Measurements from ENCODE around the gene SMTN.

Gene SMTN

DNA sequence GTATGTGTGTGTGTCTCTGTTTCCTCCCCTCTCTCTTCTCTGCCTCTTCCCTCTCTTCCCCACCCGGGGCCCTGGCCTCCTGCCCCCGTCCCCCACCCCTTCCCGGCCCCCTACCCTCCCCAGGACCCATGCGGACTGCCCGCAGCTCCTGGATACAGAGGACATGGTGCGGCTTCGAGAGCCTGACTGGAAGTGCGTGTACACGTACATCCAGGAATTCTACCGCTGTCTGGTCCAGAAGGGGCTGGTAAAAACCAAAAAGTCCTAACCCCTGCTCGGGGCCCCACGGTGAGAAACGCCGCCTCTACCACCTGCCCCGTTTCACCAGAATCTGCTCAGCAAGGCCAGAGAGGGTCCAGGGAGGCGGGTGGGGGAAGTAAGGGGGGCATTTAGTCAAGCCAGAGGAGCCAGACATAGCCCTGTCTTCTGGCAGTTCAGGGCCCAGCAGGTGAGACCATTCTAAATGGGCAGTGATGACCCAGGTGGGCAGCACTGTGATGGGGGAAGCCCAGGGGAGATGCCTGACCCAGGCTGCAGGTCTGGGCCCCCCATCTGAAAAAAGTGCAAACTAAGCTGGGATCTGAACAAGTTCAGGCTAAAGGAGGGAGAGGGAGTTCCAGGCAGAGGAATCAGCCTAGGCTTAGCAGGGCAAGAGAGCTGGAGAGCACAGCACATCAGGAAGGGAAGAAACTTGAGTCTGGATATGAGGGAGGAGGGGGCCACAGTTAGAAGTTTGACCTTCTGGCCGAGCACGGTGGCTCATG, 19.8 kb downstream of the SMTN start:
- no peak for DNase-seq
- no peaks in the 10 kb centered on the region for H3K27me3 ChIP-seq (replicated peaks; ENCODE audit: insufficient read depth, low read length)
- no peaks in the 10 kb centered on the region for H3K4me1 ChIP-seq (ENCODE audit: low read length)
- no peak overlapping the region for H2AFZ ChIP-seq (ENCODE audit: low read length)
- no peaks in the 10 kb centered on the region for H3F3A ChIP-seq (ENCODE audit: insufficient read depth, low read length)
- H3K9me2 ChIP-seq (replicated peaks; ENCODE audit: insufficient read depth, low read length), result no peaks in the 10 kb centered on the region
- no peak overlapping the region for H3K4me2 ChIP-seq (ENCODE audit: low read depth, low read length)
- no peak overlapping the region for H3K4me3 ChIP-seq (ENCODE audit: low read length)
- H3K27ac ChIP-seq (ENCODE audit: low read length), result no peak overlapping the region
- TF ChIP-seq EZH2phosphoT487 (IDR thresholded peaks at IDR 0.05; ENCODE audit: low read length) (no peak), EZH2 (optimal IDR thresholded peaks at IDR 0.05; ENCODE audit: low read depth, low read length) (no peak)
- TF ChIP-seq, protein P1, sequence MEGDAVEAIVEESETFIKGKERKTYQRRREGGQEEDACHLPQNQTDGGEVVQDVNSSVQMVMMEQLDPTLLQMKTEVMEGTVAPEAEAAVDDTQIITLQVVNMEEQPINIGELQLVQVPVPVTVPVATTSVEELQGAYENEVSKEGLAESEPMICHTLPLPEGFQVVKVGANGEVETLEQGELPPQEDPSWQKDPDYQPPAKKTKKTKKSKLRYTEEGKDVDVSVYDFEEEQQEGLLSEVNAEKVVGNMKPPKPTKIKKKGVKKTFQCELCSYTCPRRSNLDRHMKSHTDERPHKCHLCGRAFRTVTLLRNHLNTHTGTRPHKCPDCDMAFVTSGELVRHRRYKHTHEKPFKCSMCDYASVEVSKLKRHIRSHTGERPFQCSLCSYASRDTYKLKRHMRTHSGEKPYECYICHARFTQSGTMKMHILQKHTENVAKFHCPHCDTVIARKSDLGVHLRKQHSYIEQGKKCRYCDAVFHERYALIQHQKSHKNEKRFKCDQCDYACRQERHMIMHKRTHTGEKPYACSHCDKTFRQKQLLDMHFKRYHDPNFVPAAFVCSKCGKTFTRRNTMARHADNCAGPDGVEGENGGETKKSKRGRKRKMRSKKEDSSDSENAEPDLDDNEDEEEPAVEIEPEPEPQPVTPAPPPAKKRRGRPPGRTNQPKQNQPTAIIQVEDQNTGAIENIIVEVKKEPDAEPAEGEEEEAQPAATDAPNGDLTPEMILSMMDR (IDR thresholded peaks at IDR 0.05; ENCODE audit: low read length), result no peak
- no peak overlapping the region for H3K9ac ChIP-seq (ENCODE audit: low read length)
- H4K20me1 ChIP-seq (ENCODE audit: insufficient read depth, low read length), result no peaks in the 10 kb centered on the region
- H3K36me3 ChIP-seq (replicated peaks; ENCODE audit: insufficient read depth, low read length), result no peaks in the 10 kb centered on the region
- no peaks in the 10 kb centered on the region for H3K9me3 ChIP-seq (replicated peaks; ENCODE audit: insufficient read depth, low read length)
- no peaks in the 10 kb centered on the region for H3K79me2 ChIP-seq (ENCODE audit: low read length)

DNA sequence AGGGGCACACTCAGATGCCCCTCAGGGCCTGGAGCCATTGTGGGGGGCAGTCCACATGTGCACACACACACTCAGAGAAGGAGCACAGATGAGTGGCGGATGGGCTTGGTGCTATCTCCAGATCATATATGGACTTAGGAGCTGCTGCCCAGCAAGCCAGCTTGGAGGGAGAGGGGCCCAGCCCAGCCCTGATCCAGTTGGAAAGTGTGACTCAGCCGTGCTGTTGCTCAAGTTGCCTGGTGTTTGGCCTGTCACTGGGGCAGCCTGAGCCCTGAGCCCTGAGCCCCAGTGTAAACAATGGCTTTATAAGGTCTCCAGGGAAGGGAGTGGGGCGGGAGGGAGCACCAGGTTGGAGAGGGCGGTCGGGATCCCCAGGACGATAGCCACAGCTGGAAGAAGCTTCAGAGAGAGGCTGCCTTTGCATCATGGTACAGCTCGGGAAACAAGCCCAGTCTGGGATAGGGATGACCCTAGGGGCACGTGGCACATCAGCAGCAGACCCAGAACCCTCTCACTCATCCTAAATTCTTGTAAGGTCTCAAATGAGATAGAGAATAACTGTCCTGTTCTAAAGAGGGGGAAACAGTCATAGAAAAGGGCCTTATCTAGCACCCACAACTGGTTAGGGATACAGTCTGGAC, 21.4 kb downstream of the SMTN start:
- TF ChIP-seq EZH2phosphoT487 (IDR thresholded peaks at IDR 0.05; ENCODE audit: low read length), result no peak
- TF ChIP-seq, protein P1 (IDR thresholded peaks at IDR 0.05; ENCODE audit: low read length), result no peak
- no peak for TF ChIP-seq EZH2 (optimal IDR thresholded peaks at IDR 0.05; ENCODE audit: low read depth, low read length)
- no peaks in the 10 kb centered on the region for H3K79me2 ChIP-seq (ENCODE audit: low read length)
- no peaks in the 10 kb centered on the region for H4K20me1 ChIP-seq (ENCODE audit: insufficient read depth, low read length)
- no peak overlapping the region for H3K4me2 ChIP-seq (ENCODE audit: low read depth, low read length)
- no peaks in the 10 kb centered on the region for H3F3A ChIP-seq (ENCODE audit: insufficient read depth, low read length)
- H3K4me3 ChIP-seq (ENCODE audit: low read length), result no peak overlapping the region
- H3K27ac ChIP-seq (ENCODE audit: low read length), result no peak overlapping the region
- no peak for DNase-seq
- no peaks in the 10 kb centered on the region for H3K9me3 ChIP-seq (replicated peaks; ENCODE audit: insufficient read depth, low read length)
- H3K36me3 ChIP-seq (replicated peaks; ENCODE audit: insufficient read depth, low read length), result no peaks in the 10 kb centered on the region
- no peak overlapping the region for H3K9ac ChIP-seq (ENCODE audit: low read length)
- no peak overlapping the region for H2AFZ ChIP-seq (ENCODE audit: low read length)
- H3K9me2 ChIP-seq (replicated peaks; ENCODE audit: insufficient read depth, low read length), result no peaks in the 10 kb centered on the region
- H3K4me1 ChIP-seq (ENCODE audit: low read length), result no peaks in the 10 kb centered on the region
- no peaks in the 10 kb centered on the region for H3K27me3 ChIP-seq (replicated peaks; ENCODE audit: insufficient read depth, low read length)

DNA sequence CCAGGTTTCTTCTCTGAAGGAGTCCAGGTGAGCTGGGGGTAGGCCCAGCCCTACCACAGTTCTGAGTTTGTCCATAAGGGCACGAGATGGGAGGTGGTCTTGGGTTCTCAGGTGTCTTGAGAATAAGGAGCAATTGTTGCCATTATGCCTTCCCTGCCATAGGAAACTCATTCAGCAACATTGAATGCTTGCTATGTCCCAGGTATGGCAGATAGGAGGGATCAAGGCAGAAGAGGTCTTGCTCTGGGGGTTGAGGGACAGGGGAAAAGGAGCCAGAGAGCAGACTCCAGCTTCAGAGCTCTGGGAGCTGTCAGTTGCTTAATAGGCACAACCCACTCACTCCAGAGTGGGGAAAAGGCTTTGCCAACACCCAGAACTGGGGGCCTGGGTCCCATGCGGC, 22.0 kb downstream of the SMTN start:
- Histone ChIP-seq H3K27ac (ENCODE audit: low read length) (no peak overlapping the region), H3K9ac (ENCODE audit: low read length) (no peak overlapping the region), H4K20me1 (ENCODE audit: insufficient read depth, low read length) (no peaks in the 10 kb centered on the region), H3K79me2 (ENCODE audit: low read length) (no peaks in the 10 kb centered on the region), H3K4me3 (ENCODE audit: low read length) (no peak overlapping the region), H3K4me2 (ENCODE audit: low read depth, low read length) (no peak overlapping the region), H3K9me2 (replicated peaks; ENCODE audit: insufficient read depth, low read length) (no peaks in the 10 kb centered on the region), H3K4me1 (ENCODE audit: low read length) (no peaks in the 10 kb centered on the region), H3F3A (ENCODE audit: insufficient read depth, low read length) (no peaks in the 10 kb centered on the region), H3K36me3 (replicated peaks; ENCODE audit: insufficient read depth, low read length) (no peaks in the 10 kb centered on the region), H2AFZ (ENCODE audit: low read length) (no peak overlapping the region), H3K27me3 (replicated peaks; ENCODE audit: insufficient read depth, low read length) (no peaks in the 10 kb centered on the region), H3K9me3 (replicated peaks; ENCODE audit: insufficient read depth, low read length) (no peaks in the 10 kb centered on the region)
- TF ChIP-seq EZH2phosphoT487 (IDR thresholded peaks at IDR 0.05; ENCODE audit: low read length) (no peak), EZH2 (optimal IDR thresholded peaks at IDR 0.05; ENCODE audit: low read depth, low read length) (no peak)
- TF ChIP-seq, protein P1 (IDR thresholded peaks at IDR 0.05; ENCODE audit: low read length), result no peak
- no peak for DNase-seq

Measured in MM.1S (cell line).